NCI-H2107 treated with DMSO at 0.1 percent for 48 hours (cell line): ENCODE measurements around the gene NPM3.
A peak's percentile ranks its signal among the peaks of the same experiment; 100 is the strongest.

Source experiments
- DNase-seq: peaks from one replicate; lab custom pipeline; 2025; ENCODE audit not compliant: unreplicated experiment; lab: John Stamatoyannopoulos, UW

The NPM3 gene

GRCh38 chr10:101760510-101760909 is 22.7 kb downstream of the NPM3 start:
- no peak for DNase-seq

DNA sequence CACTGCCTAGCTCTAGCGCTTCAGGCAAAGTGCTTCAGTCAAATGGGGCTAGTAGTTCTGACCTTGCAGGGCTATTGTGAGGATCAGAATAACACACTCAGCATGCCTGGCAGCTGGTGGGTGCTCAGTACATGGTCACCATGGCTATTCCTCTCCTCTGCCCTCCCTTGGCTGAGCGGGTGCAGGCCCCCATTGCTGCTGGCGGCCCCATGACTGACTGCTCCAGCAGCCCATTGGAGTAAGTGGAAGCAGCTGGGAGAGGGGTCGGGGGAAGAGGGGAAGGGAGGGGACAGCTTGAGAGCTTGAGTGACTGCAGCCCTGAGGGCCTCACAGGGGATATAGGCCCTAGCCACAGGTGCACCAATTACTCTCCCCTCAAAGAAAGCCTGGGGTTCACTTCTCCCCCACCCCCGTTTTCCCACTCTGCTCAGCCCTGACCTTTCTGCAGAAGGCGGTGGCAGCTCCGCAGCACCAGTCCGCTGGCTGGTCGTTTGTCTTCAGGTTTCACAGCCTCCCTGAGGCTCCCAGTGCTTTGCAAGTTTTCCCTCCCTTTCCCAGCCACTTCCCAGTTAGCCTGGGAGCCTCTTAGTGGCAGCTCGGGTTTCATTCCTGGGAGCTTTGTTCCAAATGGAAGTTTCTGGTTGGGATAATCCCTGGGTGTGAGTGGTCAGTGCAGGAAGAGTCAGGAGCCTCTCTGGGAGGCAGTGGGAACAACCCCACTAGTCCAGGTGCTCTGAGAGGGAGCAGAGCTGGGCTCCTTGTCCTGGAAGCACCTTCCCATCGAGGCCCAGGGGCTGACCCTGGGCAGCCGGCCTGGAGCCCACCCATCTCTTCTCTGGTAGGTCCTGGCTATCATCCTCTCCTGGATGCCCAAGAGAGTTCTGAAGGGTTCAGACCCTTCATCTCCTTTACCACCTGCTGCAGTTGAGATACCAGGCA is 23.7 kb downstream of the NPM3 start:
- peak; percentile 1 for DNase-seq

- DNase-seq, result no peak
Observed at GRCh38 chr10:101758858-101759257, 24.4 kb downstream of the NPM3 start.

GRCh38 chr10:101752241-101752640 is 31.0 kb downstream of the NPM3 start:
- no peak for DNase-seq

DNA sequence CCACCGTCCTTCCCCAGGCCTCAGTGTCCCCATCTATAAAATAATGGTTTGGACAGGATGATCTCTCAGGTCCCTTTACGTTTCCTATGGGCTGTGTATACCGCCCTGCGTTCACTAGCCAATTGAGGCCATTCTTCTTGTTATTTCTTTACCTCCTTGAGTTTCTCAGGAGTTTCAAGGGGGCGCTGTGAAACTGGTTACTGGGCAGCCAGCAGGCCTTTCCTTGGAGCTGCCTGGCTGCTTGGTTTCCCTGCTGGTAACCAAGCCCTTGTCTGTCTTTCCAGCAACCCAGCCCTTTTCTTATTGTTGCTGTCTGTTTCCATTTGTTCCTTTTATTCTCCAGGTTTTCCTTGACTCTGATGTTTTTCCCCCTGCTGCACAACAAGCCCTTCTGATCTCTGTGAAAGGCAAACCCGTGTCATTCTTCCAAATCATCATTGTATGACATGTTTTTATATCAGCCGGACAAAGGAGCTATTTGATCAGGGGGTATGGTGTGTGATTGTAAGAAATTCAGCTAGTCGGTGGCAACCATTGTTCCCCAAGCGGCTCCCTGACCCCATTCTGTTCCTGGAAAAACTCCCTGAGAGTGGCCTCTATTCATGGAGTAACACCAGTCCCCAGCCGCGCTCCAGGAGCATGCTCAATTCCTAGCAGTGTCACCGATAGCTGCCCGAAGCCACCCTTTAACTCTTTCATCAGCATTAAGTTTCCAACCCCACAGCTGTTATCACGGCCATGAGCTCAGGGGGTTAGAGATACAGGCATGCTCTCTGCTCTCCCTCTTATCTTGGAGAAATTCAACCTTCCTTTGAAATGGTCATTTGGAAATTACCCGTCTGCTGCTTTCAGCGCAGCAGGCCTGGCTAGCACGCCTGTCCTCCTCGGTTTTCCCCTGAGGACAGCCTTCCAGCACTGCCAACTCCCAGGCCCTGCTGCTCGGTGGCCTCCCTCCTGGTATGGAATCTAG is 33.9 kb downstream of the NPM3 start:
- no peak for DNase-seq

GRCh38 chr10:101748496-101748895 is 34.8 kb downstream of the NPM3 start:
- no peak for DNase-seq

DNA sequence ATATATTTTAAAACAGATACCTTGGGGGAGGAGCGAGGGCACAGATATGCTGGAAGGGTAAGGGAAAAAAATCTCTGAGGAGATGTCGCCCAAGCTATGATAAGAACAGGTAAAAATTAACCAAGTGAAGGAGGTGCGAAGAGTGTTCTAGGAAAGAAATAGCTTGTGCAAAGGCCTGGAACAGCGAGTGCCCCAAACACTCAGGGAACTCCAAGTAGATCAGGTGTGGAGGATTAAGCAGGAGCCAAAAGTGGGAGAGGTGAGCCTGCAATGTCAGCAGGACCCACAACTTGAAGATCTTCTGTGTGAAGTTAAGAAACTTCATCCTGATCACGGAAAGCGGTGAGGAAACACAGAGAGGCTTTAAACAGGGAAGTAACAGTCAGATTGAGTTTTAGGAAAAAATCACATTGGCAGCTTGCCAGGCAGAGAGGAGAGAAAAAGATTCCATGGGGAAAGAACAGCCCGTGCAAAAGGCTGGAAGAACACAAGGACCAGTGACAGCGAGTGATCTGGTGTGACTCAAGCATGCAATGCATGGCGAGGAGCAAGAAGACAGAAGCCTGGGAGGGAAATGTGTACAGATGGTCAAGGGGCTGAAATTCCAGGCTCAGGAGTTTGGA is 38.1 kb downstream of the NPM3 start:
- no peak for DNase-seq

DNA sequence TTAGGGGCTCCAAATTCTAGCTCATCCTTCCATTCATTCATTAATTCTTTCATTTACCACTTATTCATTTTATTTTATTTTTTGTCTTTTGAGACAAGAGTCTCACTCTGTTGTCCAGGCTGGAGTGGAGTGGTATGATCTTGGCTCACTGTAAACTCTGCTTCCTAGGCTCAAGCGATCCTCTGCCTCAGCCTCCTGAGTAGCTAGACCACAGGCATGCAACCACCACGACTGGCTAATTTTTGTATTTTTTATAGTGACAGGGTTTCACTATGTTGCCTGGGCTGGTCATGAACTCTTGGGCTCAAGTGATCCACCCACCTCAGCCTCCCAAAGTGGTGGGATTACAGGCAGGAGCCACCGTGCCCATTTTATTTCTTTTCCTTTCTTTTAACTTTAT is 39.0 kb downstream of the NPM3 start:
- no peak for DNase-seq

GRCh38 chr10:101741938-101742337 is 41.3 kb downstream of the NPM3 start:
- no peak for DNase-seq

GRCh38 chr10:101736666-101737065 is 46.6 kb downstream of the NPM3 start:
- no peak for DNase-seq

- DNase-seq, result no peak
Observed at GRCh38 chr10:101732096-101732495, 51.1 kb downstream of the NPM3 start.
